COLO829 (cell line): ENCODE measurements around the gene SEC61A2.
A peak's percentile ranks its signal among the peaks of the same experiment; 100 is the strongest.
"Not testable (repeated sequence)": the region's sequence is repeated elsewhere in the genome, so short reads cannot be mapped to it uniquely, and the experiment has no call there.

Source experiments
- DNase-seq: peaks from one replicate; pipeline ENCODE4 v3.0.0; 2012; ENCODE audit warnings: low spot score

The SEC61A2 gene

DNA sequence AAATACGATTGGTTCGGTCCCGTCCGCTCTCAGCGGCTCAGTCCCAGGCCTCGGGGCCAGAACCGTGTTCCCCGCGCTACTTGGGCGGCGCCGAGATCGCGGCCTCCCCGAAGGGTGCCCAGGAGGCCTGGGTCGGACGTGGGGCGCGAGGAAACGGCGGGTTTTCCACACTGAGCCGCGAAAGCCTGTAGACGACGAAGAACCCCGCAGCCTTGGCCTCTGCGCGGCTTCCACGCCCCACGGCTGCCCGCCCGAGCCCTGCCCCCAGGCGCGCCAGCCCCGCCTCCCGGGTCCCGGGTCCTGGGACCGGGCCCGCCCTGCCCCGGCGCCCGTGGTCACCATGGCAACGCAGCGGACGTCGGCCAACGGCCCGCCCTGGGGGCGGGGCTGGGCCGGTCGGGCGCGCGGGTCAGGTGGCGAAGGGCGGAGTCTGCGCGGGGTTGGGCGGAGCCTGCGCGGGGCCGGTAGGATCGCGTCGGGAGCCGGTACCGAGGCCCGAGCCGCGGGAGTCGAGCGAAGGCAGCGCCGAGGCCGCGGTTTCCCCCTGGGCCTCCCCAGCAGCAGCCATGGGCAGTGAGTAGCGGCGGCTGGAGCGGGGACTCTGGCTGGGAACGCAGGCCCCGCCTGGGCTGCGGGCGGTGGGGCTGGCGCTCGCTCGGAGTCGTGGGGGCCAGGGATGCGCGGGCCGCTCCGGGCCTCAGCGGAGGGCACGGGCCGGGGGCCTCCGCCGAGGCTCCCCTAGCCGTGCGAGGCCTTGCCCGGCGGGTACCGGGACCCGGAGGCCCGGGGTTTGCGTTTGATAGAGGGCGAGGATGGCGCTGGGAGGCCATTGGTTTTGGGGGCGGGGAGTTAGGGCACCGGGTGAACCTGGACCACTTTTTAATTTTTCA, at the start of gene SEC61A2:
SEC61A2 (plus strand) TSS at position 456 of the 890 bp plus-strand sequence; CDS start at position 567, 111 bp downstream.
- peak; percentile 93 for DNase-seq

DNA sequence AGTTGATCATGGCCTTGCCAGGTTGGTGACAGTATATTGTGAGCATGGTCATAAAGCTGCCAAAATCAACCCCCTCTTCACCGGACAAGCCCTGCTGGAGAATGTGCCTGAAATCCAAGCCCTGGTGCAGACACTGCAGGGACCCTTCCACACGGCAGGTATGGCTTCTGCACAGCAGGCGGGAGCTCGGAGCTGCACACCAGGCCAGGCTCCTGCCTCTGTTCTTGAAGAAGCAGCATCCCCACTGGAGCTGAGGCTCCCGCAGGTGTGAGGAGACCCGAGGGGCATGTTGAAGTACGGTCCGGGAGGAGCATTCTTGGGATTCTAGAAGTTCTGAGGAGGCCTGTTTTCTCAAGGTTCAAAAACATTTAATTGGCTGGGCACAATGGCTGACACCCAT, 48.0 kb upstream of the SEC61A2 start:
- no peak for DNase-seq

- DNase-seq = no peak
Observed at GRCh38 chr10:12081879-12082557, 47.5 kb upstream of the SEC61A2 start.

GRCh38 chr10:12088919-12089318, 40.6 kb upstream of the SEC61A2 start:
- DNase-seq = no peak

DNA sequence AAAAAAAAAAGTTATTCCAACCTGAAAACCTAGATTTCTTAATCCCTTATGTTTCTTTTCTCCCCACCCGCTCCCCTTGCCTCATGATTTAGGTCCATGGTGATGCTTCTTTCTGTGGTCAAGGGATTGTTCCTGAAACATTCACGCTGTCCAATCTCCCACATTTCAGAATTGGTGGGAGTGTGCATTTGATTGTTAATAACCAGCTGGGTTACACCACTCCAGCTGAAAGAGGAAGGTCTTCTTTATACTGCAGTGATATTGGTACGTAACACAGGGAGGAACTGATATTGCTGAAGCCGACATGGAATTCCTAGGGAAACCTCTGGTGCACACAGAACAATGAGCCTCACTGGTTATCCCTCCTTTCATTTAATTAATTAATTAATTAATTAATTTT, 38.1 kb upstream of the SEC61A2 start:
- DNase-seq = no peak

- DNase-seq = not testable (repeated sequence)
Observed at GRCh38 chr10:12097361-12097760, 32.1 kb upstream of the SEC61A2 start.

DNA sequence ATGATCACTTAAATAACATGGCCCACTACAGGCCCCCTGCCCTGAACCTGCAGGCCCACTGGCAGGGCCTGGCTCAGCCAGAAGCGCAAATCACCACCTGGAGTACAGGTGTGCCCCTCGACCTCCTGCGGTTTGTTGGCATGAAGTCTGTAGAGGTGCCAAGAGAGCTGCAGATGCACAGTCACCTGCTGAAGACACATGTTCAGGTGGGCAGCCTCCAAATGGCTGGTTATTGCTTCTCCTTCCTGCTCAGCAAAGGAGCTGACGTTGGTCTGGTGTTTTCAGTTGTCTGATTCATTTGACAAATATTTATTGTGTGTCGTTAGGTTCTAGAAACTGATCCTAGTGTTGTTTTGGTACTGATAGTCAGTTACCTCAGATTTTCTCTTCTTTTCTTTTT, 31.7 kb upstream of the SEC61A2 start:
- DNase-seq = no peak

GRCh38 chr10:12098966-12099365, 30.5 kb upstream of the SEC61A2 start:
- no peak for DNase-seq

- no peak for DNase-seq
Observed at GRCh38 chr10:12103802-12104201, 25.7 kb upstream of the SEC61A2 start.

DNA sequence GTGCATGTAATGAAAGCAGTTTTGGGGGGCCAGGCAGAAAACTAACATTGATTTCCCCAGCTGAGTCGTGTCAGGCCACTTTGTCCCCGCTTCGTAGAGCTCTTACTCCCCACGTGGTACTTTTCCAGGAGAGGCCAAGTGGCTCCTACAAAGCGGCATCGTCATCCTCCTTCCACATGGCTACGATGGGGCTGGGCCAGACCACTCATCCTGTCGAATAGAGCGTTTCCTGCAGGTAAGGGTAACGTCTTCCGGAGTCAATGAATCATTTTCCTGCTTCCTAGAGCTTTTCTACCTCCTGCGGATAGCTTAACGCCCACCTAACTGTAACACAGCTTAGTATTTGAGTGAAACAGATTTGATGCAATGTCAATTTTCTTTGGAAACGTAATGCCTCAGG, 21.7 kb upstream of the SEC61A2 start:
- no peak for DNase-seq

GRCh38 chr10:12109286-12109685, 20.2 kb upstream of the SEC61A2 start:
- no peak for DNase-seq

- no peak for DNase-seq
Observed at GRCh38 chr10:12111528-12111927, 17.9 kb upstream of the SEC61A2 start.

DNA sequence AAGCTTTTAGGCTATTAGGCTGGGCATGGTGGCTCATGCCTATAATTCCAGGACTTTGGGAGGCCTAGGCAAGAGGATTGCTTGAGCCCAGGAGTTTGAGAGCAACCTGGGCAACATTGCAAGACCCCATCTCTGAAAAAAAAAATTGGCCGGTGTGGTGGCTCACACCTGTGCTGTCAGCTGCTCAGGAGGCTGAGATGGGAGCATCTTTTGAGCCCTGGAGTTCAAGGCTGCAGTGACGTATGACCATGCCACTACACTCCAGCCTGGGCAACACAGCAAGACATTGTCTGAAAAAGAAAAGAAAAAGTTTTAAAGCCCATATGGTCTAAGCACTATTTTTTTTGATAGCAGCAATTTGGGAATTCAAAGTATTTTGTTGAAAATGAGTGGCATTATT, 15.8 kb upstream of the SEC61A2 start:
- no peak for DNase-seq

DNA sequence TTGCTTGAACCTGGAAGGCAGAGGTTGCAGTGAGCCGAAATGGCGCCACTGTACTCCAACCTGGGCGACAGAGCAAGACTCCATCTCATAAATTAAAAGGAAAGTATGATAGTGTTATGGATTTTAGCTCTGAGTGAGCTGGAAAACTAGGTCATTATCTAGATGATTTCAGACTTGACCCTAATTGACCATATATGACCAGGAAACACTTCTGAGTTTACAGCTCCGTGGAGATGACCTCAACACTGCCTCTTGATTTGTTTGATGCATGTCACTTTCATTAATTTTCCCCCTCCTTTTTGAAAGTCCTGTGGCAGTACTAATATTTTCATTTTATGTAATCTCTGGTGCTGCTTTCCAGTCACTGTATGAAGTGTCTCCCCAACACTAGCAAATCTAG, 7.8 kb upstream of the SEC61A2 start:
- no peak for DNase-seq

- peak; percentile 57 for DNase-seq
Observed at GRCh38 chr10:12130237-12130872, 878 bp downstream of the SEC61A2 start.

DNA sequence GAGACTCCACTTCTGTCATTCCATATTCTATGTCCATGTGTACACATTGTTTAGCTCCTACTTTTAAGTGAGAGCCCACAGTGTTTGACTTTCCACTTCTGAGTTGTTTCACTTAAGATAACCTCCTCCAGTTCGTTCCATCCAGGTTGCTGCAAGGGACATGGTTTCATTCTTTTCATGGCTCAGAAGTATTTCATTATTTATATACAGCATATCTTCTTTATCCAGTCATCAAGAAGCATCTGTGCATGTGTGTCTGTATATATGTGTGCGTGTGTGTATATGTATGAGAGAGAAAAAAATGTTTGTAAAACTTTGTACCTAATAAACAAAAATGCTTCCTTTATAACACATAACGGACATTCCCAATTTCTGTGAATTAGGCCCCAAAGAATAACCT, 6.2 kb downstream of the SEC61A2 start:
- DNase-seq = no peak

GRCh38 chr10:12140038-12140437, 10.6 kb downstream of the SEC61A2 start:
- DNase-seq = no peak

DNA sequence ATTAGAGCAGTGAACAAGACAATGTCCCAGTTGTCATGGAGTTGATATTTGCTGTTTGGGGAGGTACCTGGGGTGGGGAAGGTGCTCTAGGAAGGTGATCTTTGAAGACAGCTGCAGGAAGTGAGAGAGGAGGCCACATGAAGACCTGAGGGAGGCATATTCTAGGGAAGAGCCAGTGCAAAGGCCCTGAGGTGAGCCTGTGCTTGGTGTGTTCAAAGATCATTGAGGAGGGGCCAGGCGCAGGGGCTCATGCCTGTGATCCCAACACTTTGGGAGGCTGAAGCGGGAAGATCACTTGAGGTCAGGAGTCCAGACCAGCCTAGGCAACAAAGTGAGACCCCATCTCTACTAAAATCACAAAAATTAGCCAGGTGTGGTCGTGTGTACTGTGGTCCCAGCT, 15.1 kb downstream of the SEC61A2 start:
- no peak for DNase-seq

GRCh38 chr10:12150163-12150562, 20.7 kb downstream of the SEC61A2 start:
- no peak for DNase-seq

DNA sequence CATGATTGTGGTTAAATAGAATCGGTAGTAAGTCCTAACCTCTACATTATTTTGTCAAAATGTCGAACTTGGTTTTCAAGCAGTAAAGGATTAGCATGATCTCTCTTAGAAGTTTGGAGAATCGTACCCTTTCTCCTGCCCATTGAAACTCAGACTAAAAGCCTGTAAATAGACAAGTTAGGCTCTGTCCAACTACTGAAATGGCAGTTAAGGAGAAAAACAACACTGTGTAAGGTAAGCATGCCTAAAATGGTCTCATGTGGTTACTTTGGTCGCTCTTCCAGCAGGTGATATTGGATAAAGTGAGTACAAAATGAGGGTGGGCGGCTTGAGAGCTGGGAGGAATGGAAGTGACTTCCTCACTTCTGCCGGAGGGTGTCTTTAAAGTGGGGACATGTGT, 25.0 kb downstream of the SEC61A2 start:
- DNase-seq = no peak

- no peak for DNase-seq
Observed at GRCh38 chr10:12156367-12157123, 27.1 kb downstream of the SEC61A2 start.

GRCh38 chr10:12158111-12158510, 28.6 kb downstream of the SEC61A2 start:
- no peak for DNase-seq
